GM06990 (cell line): ENCODE measurements around the gene IPO9.

Experiments used
- DNase-seq: peaks from one replicate; pipeline ENCODE4 v3.0.0-alpha.2; 2011; ENCODE audit not compliant: insufficient read length; ENCODE audit errors: extremely low read depth
- H3K27me3 ChIP-seq: replicated peaks from 2 replicates; pipeline ENCODE4 v1.6.0; 2011; ENCODE audit warnings: low read length; ENCODE audit not compliant: control insufficient read depth, insufficient read depth
- H3K36me3 ChIP-seq: 2 replicates; pipeline ENCODE4 v1.5.1; 2011; ENCODE audit warnings: low read length; ENCODE audit not compliant: control insufficient read depth, insufficient read depth
- H3K4me3 ChIP-seq: replicated peaks from 2 replicates; pipeline ENCODE4 v1.5.1; 2011; ENCODE audit warnings: low read depth, mild to moderate bottlenecking, control low read depth, low read length
- CTCF ChIP-seq: IDR thresholded peaks from 2 replicates; pipeline ENCODE4 v1.5.1; 2011; ENCODE audit warnings: low read length, control low read depth, mild to moderate bottlenecking, inconsistent platforms; ENCODE audit not compliant: insufficient read depth, poor library complexity, severe bottlenecking

The IPO9 gene

GRCh38 chr1:201903135-201903534 is 74.2 kb downstream of the IPO9 start:
- H3K27me3 ChIP-seq = no peaks in the 10 kb centered on the region; the same call in 1 of the 2 replicates
- H3K36me3 ChIP-seq = no peaks in the 10 kb centered on the region
- no peak overlapping the region for H3K4me3 ChIP-seq
- no peak for DNase-seq
- no peak for TF ChIP-seq CTCF

GRCh38 chr1:201904579-201904978 is 75.6 kb downstream of the IPO9 start:
- Histone ChIP-seq H3K36me3 (no peaks in the 10 kb centered on the region), H3K4me3 (no peak overlapping the region), H3K27me3 (no peaks in the 10 kb centered on the region)
- DNase-seq = no peak
- TF ChIP-seq CTCF = no peak

- Histone ChIP-seq H3K4me3 (no peak overlapping the region), H3K27me3 (no peaks in the 10 kb centered on the region), H3K36me3 (no peaks in the 10 kb centered on the region)
- no peak for TF ChIP-seq CTCF
- no peak for DNase-seq
Measured at GRCh38 chr1:201905234-201905890, 76.4 kb downstream of the IPO9 start.

GRCh38 chr1:201906336-201906735 is 77.4 kb downstream of the IPO9 start:
- H3K36me3 ChIP-seq = no peaks in the 10 kb centered on the region
- TF ChIP-seq CTCF = no peak
- H3K4me3 ChIP-seq = no peak overlapping the region
- DNase-seq = no peak
- H3K27me3 ChIP-seq = no peaks in the 10 kb centered on the region

DNA sequence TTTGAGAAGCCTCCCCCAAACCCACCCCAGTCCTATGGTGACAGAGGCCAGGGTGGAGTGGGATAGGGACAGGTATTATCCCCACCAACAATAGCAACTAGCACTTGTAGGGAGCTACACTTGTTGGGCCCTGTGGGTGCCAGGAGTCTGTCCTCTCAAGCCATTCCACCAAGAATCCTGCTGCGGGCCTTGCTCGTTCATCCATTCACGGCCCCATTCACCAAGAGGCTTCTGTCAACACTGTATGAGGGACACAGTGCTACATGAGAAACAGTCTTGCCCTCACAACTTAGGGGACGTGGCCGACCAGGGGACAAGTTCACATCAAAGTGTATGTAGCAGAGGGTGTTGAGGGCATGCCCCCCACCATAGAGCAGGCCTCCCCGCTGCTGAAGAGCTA is 78.7 kb downstream of the IPO9 start:
- H3K4me3 ChIP-seq = no peak overlapping the region
- no peaks in the 10 kb centered on the region for H3K36me3 ChIP-seq
- TF ChIP-seq CTCF = no peak
- no peak for DNase-seq
- no peaks in the 10 kb centered on the region; the same call in 1 of the 2 replicates for H3K27me3 ChIP-seq
